OCI-LY1 (cell line): Measurements from ENCODE around the gene NTSR1.

ENCODE experiments used
- CTCF ChIP-seq: fragments of 200-600 bp; sonication (generic), shearing (Covaris generic); IDR thresholded peaks from 2 replicates; pipeline ENCODE4 v1.5.1; 2017; ENCODE audit warnings: mild to moderate bottlenecking, antibody characterized with exemption, low read length, moderate library complexity, mixed read lengths
- EZH2 ChIP-seq: fragments of 200-600 bp; sonication (generic), shearing (Covaris generic); IDR thresholded peaks from 2 replicates; pipeline ENCODE4 v1.8.0; 2017; ENCODE audit warnings: borderline replicate concordance, mixed run types, mild to moderate bottlenecking, antibody characterized with exemption, low read length, moderate library complexity, mixed read lengths

GRCh38 chr20:62772990-62773844, 64.6 kb downstream of the NTSR1 start:
- TF ChIP-seq CTCF: no peak
- TF ChIP-seq EZH2: no peak
